Kidney (tissue), 14 donors: ENCODE measurements around the gene MBNL1. TPM values are rescaled to one million over a fixed set of nuclear protein-coding genes. Genes with fewer than 3 reads are reported as not detected.

ENCODE experiments used
- DNase-seq, 5 donors: peaks; one replicate each; pipeline ENCODE4 v3.0.0-alpha.2; 2013 to 2020
- FAIRE-seq: peaks from 2 replicates; lab custom pipeline; 2012; peaks lifted over from hg19 to GRCh38; lab: Jason Lieb, UNC
- H3K27ac ChIP-seq, 2 donors: one replicate each; pipeline ENCODE4 v1.7.0; 2013; ENCODE audit warnings: low read depth in 2 of 2, low read length in 2 of 2, inconsistent platforms in 1 of 2
- H3K27me3 ChIP-seq: one replicate; pipeline ENCODE4 v1.7.1; 2013; ENCODE audit warnings: low read length, inconsistent platforms; ENCODE audit not compliant: control insufficient read depth, insufficient read depth
- H3K36me3 ChIP-seq, 3 donors: one replicate each; pipeline versions ENCODE4 v1.7.0 to v1.7.1; 2013; ENCODE audit warnings: low read length in 3 of 3, control low read depth in 1 of 3, inconsistent platforms in 1 of 3; ENCODE audit not compliant: insufficient read depth in 3 of 3, control insufficient read depth in 2 of 3
- H3K4me1 ChIP-seq, 3 donors: one replicate each; pipeline versions ENCODE4 v1.7.0 to v1.7.1; 2013; ENCODE audit warnings: low read length in 3 of 3, inconsistent platforms in 1 of 3, low read depth in 1 of 3; ENCODE audit not compliant: control insufficient read depth in 2 of 3, insufficient read depth in 2 of 3
- H3K4me3 ChIP-seq, 3 donors: one replicate each; pipeline versions ENCODE4 v1.7.0 to v1.8.1; 2013; ENCODE audit warnings: low read length in 3 of 3, control low read depth in 1 of 3, inconsistent platforms in 1 of 3
- H3K9ac ChIP-seq, 3 donors: one replicate each; pipeline versions ENCODE4 v1.7.0 to v1.7.1; 2013; ENCODE audit warnings: low read length in 3 of 3, control low read depth in 1 of 3, inconsistent platforms in 1 of 3
- H3K9me3 ChIP-seq, 3 donors: one replicate each; pipeline versions ENCODE4 v1.7.0 to v1.7.1; 2013; ENCODE audit warnings: low read length in 3 of 3, control low read depth in 1 of 3, inconsistent platforms in 1 of 3; ENCODE audit not compliant: control insufficient read depth in 2 of 3, insufficient read depth in 1 of 3
- CTCF ChIP-seq: IDR thresholded peaks from 3 replicates; pipeline ENCODE4 v1.5.1; 2012; ENCODE audit warnings: mild to moderate bottlenecking, moderate library complexity, borderline replicate concordance; ENCODE audit not compliant: insufficient read depth; ENCODE audit errors: extremely low read depth
- intact Hi-C: fragments of 100-400 bp; cut with DNase I; formaldehyde crosslinking; loops from one replicate; pipeline ENCODE4 v1.11.1; 2022
- polyA plus RNA-seq: library from polyadenylated mRNA; stranded (reverse); fragments of 350-450 nt; fragmentation: Illumina TruSeq; extraction: RNeasy Lipid Tissue Mini Kit (QIAGEN cat#74804); gene quantifications from one replicate; pipeline ENCODE4 v1.2.3, GENCODE V29; 2014; ENCODE audit warnings: low read depth, low replicate concordance; ENCODE audit not compliant: insufficient read depth
- total RNA-seq: library from RNA; stranded (reverse); fragmentation: NEBNext Ultra II Directional; extraction: Animal tissue kit (Norgen Biotek cat#: 25700); gene quantifications from one replicate; pipeline ENCODE4 v1.2.1, GENCODE V29; 2021
- donor health status: control.
- donor health status: control.
- donor health status: control.
- donor health status: control.
- donor health status: control.
- donor health status: DM: yes; HTN: yes; CAD: no.
- donor health status: Normal renal cell carcinoma (clear cell type).

The MBNL1 gene
- total and polyA plus RNA-seq, 2 donors from 2014 or later: 22.0 to 167 TPM

DNA sequence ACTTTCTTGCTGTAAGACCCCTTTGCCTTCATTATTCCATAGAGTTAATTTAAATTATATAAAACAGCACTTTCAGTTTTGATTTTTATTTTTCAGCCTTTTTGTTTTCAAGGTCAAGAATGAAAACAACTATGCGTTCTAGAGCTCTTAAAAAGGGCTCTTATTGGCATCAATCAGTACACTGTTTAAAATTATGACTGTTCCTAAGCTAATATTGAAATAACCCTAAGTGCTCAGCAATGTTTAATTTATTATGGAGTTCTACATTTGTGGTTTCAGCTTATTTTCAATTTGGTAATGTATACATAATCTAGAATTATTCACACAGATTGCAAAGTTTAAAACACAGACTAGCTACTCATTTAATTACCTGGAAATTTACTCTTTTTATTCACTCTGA lies 179.4 kb downstream of the MBNL1 start:
- H3K4me3 ChIP-seq: no peak overlapping the region
- H3K9ac ChIP-seq: no peak overlapping the region
- H3K27ac ChIP-seq: no peak overlapping the region
- FAIRE-seq (no peak), DNase-seq (no peak)
- intact Hi-C loops: no loop called here
- TF ChIP-seq CTCF: no peak
- peaks cover 0 to 18% (median 4%) of the 10 kb centered on the region in 3 donors for H3K4me1 ChIP-seq
- no peaks in the 10 kb centered on the region for H3K9me3 ChIP-seq
- no peaks in the 10 kb centered on the region for H3K27me3 ChIP-seq
- H3K36me3 ChIP-seq: peaks cover 2 to 22% (median 3%) of the 10 kb centered on the region in 3 donors

DNA sequence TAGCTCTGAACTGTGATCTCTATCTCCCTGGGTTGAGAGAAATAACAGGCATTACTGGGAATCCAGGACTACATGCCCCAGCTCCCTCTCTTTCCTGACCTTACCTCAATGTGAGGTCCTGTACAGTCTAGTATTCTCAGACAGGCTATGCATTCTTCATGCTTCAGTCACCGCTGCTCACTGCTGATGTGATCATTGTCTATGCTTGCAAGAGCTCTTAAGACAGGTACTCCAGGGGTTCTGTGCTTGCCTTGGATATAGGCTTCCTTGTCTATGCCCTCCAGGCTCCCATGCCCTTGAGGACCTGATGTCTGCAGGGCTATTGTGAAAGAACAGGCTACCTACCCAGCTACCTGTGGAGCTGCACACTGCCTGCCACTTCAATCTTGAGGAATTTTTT lies 183.6 kb downstream of the MBNL1 start:
- H3K4me1 ChIP-seq: peaks cover 0 to 3% (median 0%) of the 10 kb centered on the region in 3 donors
- no peak overlapping the region for H3K9ac ChIP-seq
- no peak overlapping the region for H3K27ac ChIP-seq
- H3K36me3 ChIP-seq: peaks cover 2 to 16% (median 6%) of the 10 kb centered on the region in 3 donors
- DNase-seq (no peak), FAIRE-seq (no peak)
- no peak overlapping the region for H3K4me3 ChIP-seq
- H3K9me3 ChIP-seq: no peaks in the 10 kb centered on the region
- no peaks in the 10 kb centered on the region for H3K27me3 ChIP-seq
- intact Hi-C loops: loop anchor here (10.0 kb wide), 1 partner anchor 378 kb away; no protein-coding TSS in a partner anchor
- TF ChIP-seq CTCF: no peak

- intact Hi-C loops: loop anchor here (10.0 kb wide), 1 partner anchor 379 kb away; no protein-coding TSS in a partner anchor
- no peak for FAIRE-seq
Observed at GRCh38 chr3:152454076-152454875, 185.5 kb downstream of the MBNL1 start.

More at GRCh38 chr3:152454076-152454875, 185.5 kb downstream of the MBNL1 start:
- H3K9ac ChIP-seq: no peak overlapping the region
- H3K9me3 ChIP-seq: no peaks in the 10 kb centered on the region
- no peak for DNase-seq
- no peaks in the 10 kb centered on the region for H3K4me1 ChIP-seq
- no peak overlapping the region for H3K27ac ChIP-seq
- no peaks in the 10 kb centered on the region for H3K27me3 ChIP-seq
- TF ChIP-seq CTCF: no peak
- peaks cover 2 to 16% (median 6%) of the 10 kb centered on the region in 3 donors for H3K36me3 ChIP-seq
- H3K4me3 ChIP-seq: no peak overlapping the region
